Transverse colon (tissue), 3 donors: ENCODE results near the gene TICRR.

Source experiments
- CTCF ChIP-seq, 5 experiments: fragments of 200-600 bp in 3 of 5; fragments of 450-650 bp in 2 of 5; sonication (generic) in 3 of 5; IDR thresholded peaks; 1 replicate in 2 of 5; 2 replicates in 3 of 5; pipeline ENCODE4 v1.5.1; 2016 to 2017; ENCODE audit warnings: antibody characterized with exemption in 5 of 5, inconsistent platforms in 3 of 5, mild to moderate bottlenecking in 2 of 5, moderate library complexity in 1 of 5
- EP300 ChIP-seq: sonication (generic); formaldehyde crosslinking; IDR thresholded peaks from one replicate; pipeline ENCODE4 v1.6.1; 2017; ENCODE audit warnings: antibody characterized with exemption, low read depth

GRCh38 chr15:89632563-89633430 lies 57.5 kb downstream of the TICRR start:
- TF ChIP-seq CTCF (IDR thresholded peaks at IDR 0.05) (no peak), EP300 (no peak)
